ENCODE results near the gene MAP1LC3C.

DNA sequence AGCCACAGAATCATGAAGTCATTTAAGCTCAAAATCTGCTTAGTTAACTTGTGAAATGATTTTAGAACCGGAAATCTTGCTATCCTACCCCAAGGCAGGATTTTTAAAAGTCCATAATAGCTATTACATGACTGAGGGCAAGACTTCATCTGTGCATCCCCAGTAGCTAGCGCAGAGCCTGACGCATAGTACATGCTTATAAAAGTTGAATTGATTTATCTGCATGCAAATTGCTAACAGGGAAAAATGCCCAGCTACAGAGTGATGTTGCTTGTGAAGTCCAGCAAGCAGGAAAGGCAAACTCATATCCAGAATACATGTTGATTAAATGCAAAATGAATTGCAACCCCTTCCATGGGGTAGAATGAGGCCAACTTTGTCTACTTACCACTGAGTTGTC, 8.1 kb upstream of the MAP1LC3C start:
- TF ChIP-seq POLR2A (IDR thresholded peaks at IDR 0.05) (no peak), POLR2AphosphoS5 (IDR thresholded peaks at IDR 0.05) (no peak)

All from transverse colon (tissue), 3 donors.